Coronary artery (tissue), 2 donors: ENCODE data around the gene AQP5.

Experiments
- DNase-seq: peaks from one replicate; pipeline ENCODE4 v3.0.0-alpha.2; 2017; ENCODE audit warnings: low spot score
- H3K27ac ChIP-seq, 2 donors: fragments of 200-600 bp; sonication (generic); one replicate each; pipeline ENCODE4 v1.5.1; 2016 to 2019
- H3K4me3 ChIP-seq: fragments of 200-600 bp; sonication (generic); 2 replicates; pipeline ENCODE4 v1.5.1; 2016; ENCODE audit warnings: mild to moderate bottlenecking, moderate library complexity
- TF ChIP-seq, protein P1 (sequence below): fragments of 200-600 bp; sonication (generic); IDR thresholded peaks from one replicate; pipeline ENCODE4 v1.5.1; 2019; ENCODE audit warnings: antibody characterized with exemption

AQP5 gene

GRCh38 chr12:49944718-49945117, 17.0 kb upstream of the AQP5 start:
- Histone ChIP-seq H3K4me3 (no peak overlapping the region), H3K27ac (no peak overlapping the region)
- TF ChIP-seq, protein P1, sequence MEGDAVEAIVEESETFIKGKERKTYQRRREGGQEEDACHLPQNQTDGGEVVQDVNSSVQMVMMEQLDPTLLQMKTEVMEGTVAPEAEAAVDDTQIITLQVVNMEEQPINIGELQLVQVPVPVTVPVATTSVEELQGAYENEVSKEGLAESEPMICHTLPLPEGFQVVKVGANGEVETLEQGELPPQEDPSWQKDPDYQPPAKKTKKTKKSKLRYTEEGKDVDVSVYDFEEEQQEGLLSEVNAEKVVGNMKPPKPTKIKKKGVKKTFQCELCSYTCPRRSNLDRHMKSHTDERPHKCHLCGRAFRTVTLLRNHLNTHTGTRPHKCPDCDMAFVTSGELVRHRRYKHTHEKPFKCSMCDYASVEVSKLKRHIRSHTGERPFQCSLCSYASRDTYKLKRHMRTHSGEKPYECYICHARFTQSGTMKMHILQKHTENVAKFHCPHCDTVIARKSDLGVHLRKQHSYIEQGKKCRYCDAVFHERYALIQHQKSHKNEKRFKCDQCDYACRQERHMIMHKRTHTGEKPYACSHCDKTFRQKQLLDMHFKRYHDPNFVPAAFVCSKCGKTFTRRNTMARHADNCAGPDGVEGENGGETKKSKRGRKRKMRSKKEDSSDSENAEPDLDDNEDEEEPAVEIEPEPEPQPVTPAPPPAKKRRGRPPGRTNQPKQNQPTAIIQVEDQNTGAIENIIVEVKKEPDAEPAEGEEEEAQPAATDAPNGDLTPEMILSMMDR = no peak
- DNase-seq = no peak

DNA sequence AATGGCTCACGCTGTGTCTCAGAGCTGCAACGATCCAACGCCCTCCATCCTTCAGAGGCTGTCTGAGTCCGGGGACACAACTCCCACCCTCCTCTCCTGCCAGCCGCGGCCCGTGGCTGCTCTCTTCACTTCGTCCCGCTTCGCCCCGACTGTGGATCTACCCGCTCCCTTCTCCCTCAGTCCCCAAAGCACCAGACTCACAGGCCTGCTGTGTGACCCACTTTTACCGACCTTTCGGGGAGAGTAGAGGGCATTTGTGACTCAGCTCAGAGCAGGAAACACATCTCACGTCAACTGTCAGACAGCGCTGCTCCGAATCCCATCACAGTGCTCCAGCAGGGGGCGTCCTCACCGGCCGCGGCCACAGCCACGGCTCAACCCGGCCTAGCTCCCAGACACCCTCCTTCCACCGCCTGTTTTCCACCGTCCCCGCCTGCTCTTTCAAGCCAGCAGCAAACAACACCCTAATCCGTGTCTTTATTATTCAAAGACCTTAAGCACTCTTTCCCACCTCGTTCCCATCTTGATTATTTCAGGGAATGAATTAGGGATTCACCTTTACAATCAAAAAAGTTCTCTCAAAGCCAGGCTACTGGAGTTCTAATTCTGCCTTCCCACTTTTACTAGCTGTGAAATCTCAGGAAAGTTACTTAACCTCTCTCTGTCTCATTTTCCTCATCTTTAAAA, 16.1 kb upstream of the AQP5 start:
- DNase-seq = peak; percentile 91
- TF ChIP-seq, protein P1 = peak; percentile 88
- peak overlapping the region in 1 of 2 donors; percentile 69 for H3K27ac ChIP-seq
- H3K4me3 ChIP-seq = peak overlapping the region; percentile 63

GRCh38 chr12:49946086-49946485, 15.6 kb upstream of the AQP5 start:
- Histone ChIP-seq H3K27ac (peak overlapping the region in 1 of 2 donors; percentile 69), H3K4me3 (no peak overlapping the region)
- no peak for DNase-seq
- TF ChIP-seq, protein P1 = no peak

DNA sequence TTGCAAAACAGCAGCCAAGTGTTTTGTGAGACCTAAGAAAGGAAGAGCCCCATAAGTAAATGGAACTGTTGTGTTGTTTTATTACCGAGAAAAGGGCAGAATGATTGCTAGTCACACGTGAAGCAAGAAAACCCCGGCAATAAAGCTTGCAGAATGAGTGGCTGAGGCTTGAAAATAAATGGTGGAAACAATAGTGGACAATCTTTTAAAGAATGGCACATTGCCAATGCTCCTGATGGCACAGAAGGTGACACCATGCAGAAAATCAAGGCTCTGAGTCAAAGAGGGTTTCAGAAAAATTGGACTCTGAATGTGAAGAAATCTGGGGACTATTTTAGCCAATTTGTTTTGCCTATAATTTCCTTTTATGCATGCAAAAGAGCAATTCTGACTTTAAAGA, 15.2 kb upstream of the AQP5 start:
- DNase-seq = no peak
- TF ChIP-seq, protein P1 = no peak
- Histone ChIP-seq H3K4me3 (no peak overlapping the region), H3K27ac (no peak overlapping the region)

DNA sequence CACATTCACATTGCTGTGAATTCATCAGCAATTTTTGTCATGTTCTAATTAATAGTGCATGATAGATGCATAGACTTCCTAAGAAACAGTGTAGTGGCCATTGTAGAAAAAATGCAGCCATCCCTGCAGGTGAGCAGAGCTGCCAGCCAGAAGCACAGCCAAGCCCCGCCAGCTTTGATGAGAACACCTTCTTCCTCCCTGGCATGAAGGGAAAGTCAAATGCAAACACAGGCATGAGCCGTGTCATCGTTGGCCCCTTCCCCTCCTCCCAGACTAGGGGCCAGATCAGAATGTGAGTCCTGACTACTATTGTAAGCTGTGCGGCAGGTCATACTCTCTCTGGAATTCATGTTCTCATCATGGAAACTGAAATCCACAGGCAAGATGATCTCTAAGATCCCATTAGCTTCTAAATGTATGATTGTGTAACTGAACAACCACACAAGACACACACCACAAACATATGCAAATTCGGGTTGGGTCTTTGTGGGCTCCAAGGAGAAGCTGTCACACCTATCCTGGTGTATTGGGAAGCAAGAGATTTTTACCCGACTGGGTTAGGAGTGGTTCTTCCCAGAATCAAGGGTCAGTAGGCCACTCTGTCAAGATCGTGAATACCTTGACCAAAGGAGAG, 14.0 kb upstream of the AQP5 start:
- TF ChIP-seq, protein P1 = no peak
- DNase-seq = no peak
- H3K4me3 ChIP-seq = no peak overlapping the region
- no peak overlapping the region for H3K27ac ChIP-seq

DNA sequence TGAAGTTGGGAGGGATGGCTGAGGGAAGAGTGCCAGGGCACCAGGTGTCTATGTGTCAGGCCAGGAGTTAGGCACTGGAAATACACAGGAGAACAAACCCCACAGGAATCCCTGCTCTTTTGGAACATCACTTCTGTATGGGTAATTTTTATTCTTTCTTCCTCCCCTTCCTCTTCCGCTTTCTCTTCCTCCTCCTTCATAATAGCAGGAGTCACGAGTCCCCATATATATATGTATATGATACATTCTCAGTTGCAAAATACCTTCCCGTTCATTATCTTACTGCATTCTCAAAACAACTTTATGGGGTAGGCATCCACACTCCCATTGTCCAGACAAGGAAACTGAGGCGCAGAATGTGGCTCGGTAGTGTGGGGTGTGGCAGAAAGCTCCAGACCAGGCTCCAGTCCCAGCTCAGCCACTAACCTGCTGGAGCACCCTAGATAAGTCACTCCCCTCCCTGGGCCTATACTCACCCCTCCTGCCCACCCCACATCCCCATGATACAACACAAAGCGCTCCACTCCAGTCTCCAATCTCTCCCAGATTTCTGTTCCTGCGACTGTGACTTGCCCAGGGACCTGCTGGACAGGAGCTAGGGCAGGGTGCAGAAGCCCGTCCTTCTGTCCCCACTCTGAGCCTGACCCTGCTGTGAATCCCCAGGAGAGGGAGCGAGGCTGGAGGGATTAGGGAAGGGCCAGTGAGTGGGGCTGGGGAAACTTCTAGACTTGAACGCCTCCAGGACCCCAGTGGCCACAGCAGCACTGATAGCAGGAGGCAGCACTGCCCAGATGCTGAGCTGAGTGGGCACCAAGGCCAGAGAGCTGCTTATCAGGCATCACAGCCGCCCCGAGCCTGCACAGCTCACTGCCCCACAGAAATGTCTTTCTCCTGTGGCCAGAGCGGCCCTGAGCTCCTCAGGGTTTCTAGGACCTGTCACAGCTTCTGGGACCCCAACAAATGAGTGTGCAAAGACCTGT, 12.5 kb upstream of the AQP5 start:
- Histone ChIP-seq H3K4me3 (no peak overlapping the region), H3K27ac (no peak overlapping the region)
- no peak for DNase-seq
- TF ChIP-seq, protein P1 = no peak
